Panc1 (cell line): Measurements from ENCODE around the gene TXNRD1. TPM values are rescaled to one million over a fixed set of nuclear protein-coding genes. Genes with fewer than 3 reads are reported as not detected.

Source experiments
- ATAC-seq: fragments of 200-7000 bp; cut with Tn5 transposase; 2 replicates; pipeline ENCODE4 v1.9.1; 2020; ENCODE audit warnings: mild to moderate bottlenecking, moderate library complexity
- BruUV-seq: library from RNA; stranded (reverse); fragments of 400-500 nt; replicated peaks from 2 replicates; lab custom pipeline; 2021; lab: Mats Ljungman, UMichigan
- CTCF ChIA-PET: fragments of 300-600 bp; sonication (Branson Sonifier 250); formaldehyde crosslinking; loops from one replicate; lab custom pipeline; 2022; ENCODE audit warnings: antibody characterized with exemption; lab: Charles Lee
- POLR2A ChIA-PET: fragments of 300-600 bp; sonication (Branson Sonifier 250); formaldehyde crosslinking; loops from one replicate; lab custom pipeline; 2022; ENCODE audit warnings: antibody characterized with exemption; lab: Charles Lee
- DNase-seq: peaks from one replicate; pipeline ENCODE4 v3.0.0-alpha.2; 2010; ENCODE audit warnings: low read depth, low spot score
- H3K27ac ChIP-seq: 2 replicates; pipeline ENCODE4 v1.5.1; 2011; ENCODE audit warnings: mild to moderate bottlenecking, low read length, inconsistent platforms
- H3K27me3 ChIP-seq: fragments of 200-500 bp; sonication (Bioruptor generic); 2 replicates; pipeline ENCODE4 v1.6.0; 2014; ENCODE audit warnings: low read length, inconsistent platforms; ENCODE audit not compliant: control insufficient read depth, insufficient read depth
- H3K36me3 ChIP-seq: fragments of 200-500 bp; sonication (Bioruptor generic); 2 replicates; pipeline ENCODE4 v1.5.1; 2014; ENCODE audit warnings: inconsistent platforms, mild to moderate bottlenecking, low read length, moderate library complexity; ENCODE audit not compliant: control insufficient read depth, insufficient read depth
- H3K4me1 ChIP-seq: 2 replicates; pipeline ENCODE4 v1.5.1; 2011; ENCODE audit warnings: inconsistent platforms, mild to moderate bottlenecking, low read length, moderate library complexity; ENCODE audit not compliant: control insufficient read depth, insufficient read depth
- H3K4me3 ChIP-seq, 2 experiments: 2 replicates each; pipeline ENCODE4 v1.5.1; 2011 to 2012; ENCODE audit warnings: low read depth in 2 of 2, low read length in 2 of 2, mild to moderate bottlenecking in 2 of 2, inconsistent platforms in 1 of 2, moderate library complexity in 1 of 2
- H3K9me3 ChIP-seq: fragments of 200-500 bp; sonication (Bioruptor generic); 2 replicates; pipeline ENCODE4 v1.5.1; 2014; ENCODE audit warnings: low read depth, mild to moderate bottlenecking, inconsistent platforms, low read length, moderate library complexity; ENCODE audit not compliant: control insufficient read depth, insufficient read depth
- POLR2AphosphoS5 ChIP-seq: IDR thresholded peaks from 2 replicates; pipeline ENCODE4 v1.6.1; 2012; ENCODE audit warnings: mild to moderate bottlenecking, low read depth, low read length, moderate library complexity
- REST ChIP-seq, 2 experiments: IDR thresholded peaks; 2 replicates each; pipeline ENCODE4 v1.6.1; 2011 to 2012; ENCODE audit warnings: low read depth in 2 of 2, control low read depth in 1 of 2, low read length in 1 of 2, mild to moderate bottlenecking in 1 of 2, moderate library complexity in 1 of 2; ENCODE audit not compliant: insufficient read depth in 1 of 2
- SIN3A ChIP-seq: IDR thresholded peaks from 2 replicates; pipeline ENCODE4 v1.6.1; 2012; ENCODE audit warnings: low read depth, mild to moderate bottlenecking, low read length, moderate library complexity, borderline replicate concordance; ENCODE audit not compliant: insufficient read depth
- TCF7L2 ChIP-seq: IDR thresholded peaks from 2 replicates; pipeline ENCODE4 v1.6.1; 2011; ENCODE audit warnings: mild to moderate bottlenecking, low read depth, low read length, inconsistent platforms
- in situ Hi-C: cut with HindIII; loops from 2 replicates; pipeline ENCODE4 v1.10.0; 2016; ENCODE audit warnings: low sequenced_read_pairs, low pct_unique_long_range_greater_than_20kb
- intact Hi-C: fragments of 100-400 bp; cut with micrococcal nuclease; formaldehyde crosslinking; loops from one replicate; pipeline ENCODE4 v1.10.0; 2022; ENCODE audit not compliant: unreplicated experiment
- total RNA-seq: library from RNA; stranded (reverse); gene quantifications from one replicate; pipeline ENCODE4 v1.2.1, GENCODE V29; 2021; ENCODE audit not compliant: unreplicated experiment
- TF ChIP-seq, protein P1 (sequence below): fragments of 450-650 bp; IDR thresholded peaks from 2 replicates; pipeline ENCODE4 v1.5.1; 2017; ENCODE audit warnings: mild to moderate bottlenecking

TXNRD1 gene
- total RNA-seq, 1 experiment from 2014 or later = 348 TPM

- intact Hi-C loops = no loop called here
- in situ Hi-C loops = no loop called here
- Histone ChIP-seq H3K4me1 (peaks cover 31% of the 10 kb centered on the region), H3K27ac (peak overlapping the region; percentile 74), H3K4me3 (no peak overlapping the region), H3K27me3 (no peaks in the 10 kb centered on the region), H3K9me3 (no peaks in the 10 kb centered on the region), H3K36me3 (no peaks in the 10 kb centered on the region)
- ChIA-PET CTCF (no interaction called here), POLR2A (no interaction called here)
- TF ChIP-seq, protein P1, sequence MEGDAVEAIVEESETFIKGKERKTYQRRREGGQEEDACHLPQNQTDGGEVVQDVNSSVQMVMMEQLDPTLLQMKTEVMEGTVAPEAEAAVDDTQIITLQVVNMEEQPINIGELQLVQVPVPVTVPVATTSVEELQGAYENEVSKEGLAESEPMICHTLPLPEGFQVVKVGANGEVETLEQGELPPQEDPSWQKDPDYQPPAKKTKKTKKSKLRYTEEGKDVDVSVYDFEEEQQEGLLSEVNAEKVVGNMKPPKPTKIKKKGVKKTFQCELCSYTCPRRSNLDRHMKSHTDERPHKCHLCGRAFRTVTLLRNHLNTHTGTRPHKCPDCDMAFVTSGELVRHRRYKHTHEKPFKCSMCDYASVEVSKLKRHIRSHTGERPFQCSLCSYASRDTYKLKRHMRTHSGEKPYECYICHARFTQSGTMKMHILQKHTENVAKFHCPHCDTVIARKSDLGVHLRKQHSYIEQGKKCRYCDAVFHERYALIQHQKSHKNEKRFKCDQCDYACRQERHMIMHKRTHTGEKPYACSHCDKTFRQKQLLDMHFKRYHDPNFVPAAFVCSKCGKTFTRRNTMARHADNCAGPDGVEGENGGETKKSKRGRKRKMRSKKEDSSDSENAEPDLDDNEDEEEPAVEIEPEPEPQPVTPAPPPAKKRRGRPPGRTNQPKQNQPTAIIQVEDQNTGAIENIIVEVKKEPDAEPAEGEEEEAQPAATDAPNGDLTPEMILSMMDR = no peak
- no peak for TF ChIP-seq POLR2AphosphoS5
- TF ChIP-seq TCF7L2 = no peak
- DNase-seq (no peak), ATAC-seq (no peak)
- BruUV-seq = no TSS peak
These were observed 43.0 kb downstream of the TXNRD1 start for GRCh38 chr12:104258476-104259067.

- no peak for TF ChIP-seq REST (IDR thresholded peaks at IDR 0.05; ENCODE audit: insufficient read depth in 1 of 2, low read depth in 2 of 2, low read length in 1 of 2)
- TF ChIP-seq SIN3A = no peak
- no peak for TF ChIP-seq TCF7L2
- TF ChIP-seq POLR2AphosphoS5 = no peak
- TF ChIP-seq, protein P1 = no peak
- Histone ChIP-seq H3K9me3 (no peaks in the 10 kb centered on the region), H3K27ac (peak overlapping the region; percentile 55; the same call in 1 of the 2 replicates), H3K4me1 (peaks cover 11% of the 10 kb centered on the region), H3K36me3 (no peaks in the 10 kb centered on the region), H3K4me3 (no peak overlapping the region), H3K27me3 (no peaks in the 10 kb centered on the region)
- in situ Hi-C loops = no loop called here
- BruUV-seq = no TSS peak
- ChIA-PET CTCF (no interaction called here), POLR2A (interaction anchor here (0.9 kb wide), 1 partner anchor 14 kb away, joined by 3 read pairs; no protein-coding TSS in a partner anchor)
- ATAC-seq = no peak
- DNase-seq = no peak
- intact Hi-C loops = no loop called here
These were observed 47.4 kb downstream of the TXNRD1 start for GRCh38 chr12:104263026-104263425.
